Stimulated activated CD8-positive, alpha-beta memory T cell treated with anti-CD3 and anti-CD28 coated beads, Interleukin-7, amount 100 ng/mL, for 48 hours (primary cell): ENCODE results near the gene MAZ.
A peak's percentile ranks its signal among the peaks of the same experiment; 100 is the strongest.
"Not testable (repeated sequence)": the region's sequence is repeated elsewhere in the genome, so short reads cannot be mapped to it uniquely, and the experiment has no call there.

ENCODE experiments used
- DNase-seq, 2 donors: peaks; one replicate each; pipeline ENCODE4 v3.0.0-alpha.2; 2020; ENCODE audit warnings: low read depth in 1 of 2; ENCODE audit errors: extremely low read depth in 1 of 2

Gene MAZ

GRCh38 chr16:29821643-29822115 lies 15.3 kb downstream of the MAZ start:
- DNase-seq = no peak

GRCh38 chr16:29824589-29825144 lies 18.3 kb downstream of the MAZ start:
- no peak for DNase-seq

- DNase-seq = no peak
Observed at GRCh38 chr16:29825145-29826044, 19.1 kb downstream of the MAZ start.

- DNase-seq = no peak
Observed at GRCh38 chr16:29826342-29826695, 20.0 kb downstream of the MAZ start.

- DNase-seq = no peak
Observed at GRCh38 chr16:29830774-29831173, 24.4 kb downstream of the MAZ start.

GRCh38 chr16:29831490-29831889 lies 25.2 kb downstream of the MAZ start:
- DNase-seq = no peak

GRCh38 chr16:29833219-29833618 lies 26.9 kb downstream of the MAZ start:
- not testable (repeated sequence) for DNase-seq

GRCh38 chr16:29834079-29834478 lies 27.8 kb downstream of the MAZ start:
- no peak for DNase-seq

- DNase-seq = no peak
Observed at GRCh38 chr16:29835926-29836325, 29.6 kb downstream of the MAZ start.

GRCh38 chr16:29836623-29837022 lies 30.3 kb downstream of the MAZ start:
- no peak for DNase-seq

GRCh38 chr16:29837841-29838240 lies 31.5 kb downstream of the MAZ start:
- no peak for DNase-seq

- DNase-seq = no peak
Observed at GRCh38 chr16:29839822-29840221, 33.5 kb downstream of the MAZ start.

- DNase-seq = no peak
Observed at GRCh38 chr16:29840240-29840639, 33.9 kb downstream of the MAZ start.

GRCh38 chr16:29841631-29842030 lies 35.3 kb downstream of the MAZ start:
- no peak for DNase-seq

- DNase-seq = no peak
Observed at GRCh38 chr16:29842732-29843346, 36.5 kb downstream of the MAZ start.

GRCh38 chr16:29843931-29844330 lies 37.6 kb downstream of the MAZ start:
- no peak for DNase-seq

- DNase-seq = no peak
Observed at GRCh38 chr16:29844575-29845331, 38.4 kb downstream of the MAZ start.

- DNase-seq = no peak
Observed at GRCh38 chr16:29845656-29846055, 39.3 kb downstream of the MAZ start.

GRCh38 chr16:29848420-29849297 lies 42.3 kb downstream of the MAZ start:
- DNase-seq = peak; percentile 58 to 64

GRCh38 chr16:29849505-29849904 lies 43.2 kb downstream of the MAZ start:
- no peak for DNase-seq
